Hepatocyte (in vitro differentiated cells): Measurements from ENCODE around the gene ARAP3. TPM values are rescaled to one million over a fixed set of nuclear protein-coding genes. Genes with fewer than 3 reads are reported as not detected.

ENCODE experiments used
- DNase-seq: peaks from one replicate; pipeline ENCODE4 v3.0.0-alpha.2; 2016; ENCODE audit warnings: low spot score
- H2AFZ ChIP-seq: fragments of 200-600 bp; sonication (generic); 2 replicates; pipeline ENCODE4 v1.6.0; 2016; ENCODE audit warnings: antibody characterized with exemption, mild to moderate bottlenecking
- H3K27ac ChIP-seq: fragments of 200-600 bp; sonication (generic); 2 replicates; pipeline ENCODE4 v1.5.1; 2016; ENCODE audit warnings: mild to moderate bottlenecking
- H3K27me3 ChIP-seq: fragments of 200-600 bp; sonication (generic); 2 replicates; pipeline ENCODE4 v1.6.1; 2016
- H3K36me3 ChIP-seq: fragments of 200-600 bp; sonication (generic); replicated peaks from 2 replicates; pipeline ENCODE4 v1.5.1; 2016; ENCODE audit warnings: low read depth; ENCODE audit not compliant: insufficient read depth
- H3K4me1 ChIP-seq: fragments of 200-600 bp; sonication (generic); 2 replicates; pipeline ENCODE4 v1.5.1; 2016; ENCODE audit warnings: mild to moderate bottlenecking, moderate library complexity; ENCODE audit not compliant: insufficient read depth
- H3K4me2 ChIP-seq: fragments of 200-600 bp; sonication (generic); 2 replicates; pipeline ENCODE4 v1.6.0; 2016
- H3K4me3 ChIP-seq: fragments of 200-600 bp; sonication (generic); 2 replicates; pipeline ENCODE4 v1.5.1; 2016; ENCODE audit warnings: mild to moderate bottlenecking
- H3K79me2 ChIP-seq: fragments of 200-600 bp; sonication (generic); 2 replicates; pipeline ENCODE4 v1.6.0; 2017; ENCODE audit warnings: mild to moderate bottlenecking
- H3K9me2 ChIP-seq: fragments of 200-600 bp; sonication (generic); replicated peaks from 2 replicates; pipeline ENCODE4 v1.6.0; 2017; ENCODE audit warnings: mild to moderate bottlenecking; ENCODE audit not compliant: insufficient read depth
- H3K9me3 ChIP-seq: fragments of 200-600 bp; sonication (generic); 2 replicates; pipeline ENCODE4 v1.5.1; 2016; ENCODE audit warnings: low read depth, mild to moderate bottlenecking
- H4K20me1 ChIP-seq: fragments of 200-600 bp; sonication (generic); 2 replicates; pipeline ENCODE4 v1.6.0; 2016; ENCODE audit warnings: mild to moderate bottlenecking; ENCODE audit not compliant: insufficient read depth, poor library complexity, severe bottlenecking
- EZH2 ChIP-seq: fragments of 200-600 bp; sonication (generic); IDR thresholded peaks from 2 replicates; pipeline ENCODE4 v1.6.1; 2016; ENCODE audit warnings: antibody characterized with exemption, mild to moderate bottlenecking, borderline replicate concordance
- EZH2phosphoT487 ChIP-seq: fragments of 200-600 bp; sonication (generic); IDR thresholded peaks from one replicate; pipeline ENCODE4 v1.6.1; 2018; ENCODE audit warnings: antibody characterized with exemption, mild to moderate bottlenecking, low read depth, moderate library complexity; ENCODE audit not compliant: unreplicated experiment, severe bottlenecking
- WGBS: methylation state at CpG from one replicate; pipeline ENCODE4 v1.1.6; 2016; ENCODE audit warnings: low lambda C conversion rate; ENCODE audit errors: missing lambda C conversion rate; 5-methylcytosine and 5-hydroxymethylcytosine counted together
- polyA plus RNA-seq: library from polyadenylated mRNA; unstranded; fragments of >200 nt; fragmentation: Nextera tagmentation; extraction: Ambion mirVana; gene quantifications from 2 replicates; pipeline ENCODE4 v1.2.1, GENCODE V29; 2016
- total RNA-seq: library from RNA; depleted of rRNA; stranded (reverse); fragments of >200 nt; gene quantifications from 2 replicates; pipeline ENCODE4 v1.2.3, GENCODE V29; 2014
- TF ChIP-seq, protein P1 (sequence below): fragments of 200-600 bp; sonication (generic); IDR thresholded peaks from 2 replicates; pipeline ENCODE4 v1.5.1; 2016; ENCODE audit warnings: antibody characterized with exemption, mild to moderate bottlenecking; ENCODE audit not compliant: poor library complexity

The ARAP3 gene
- total and polyA plus RNA-seq, 2 experiments from 2014 or later, result 5.1 to 8.6 TPM

DNA sequence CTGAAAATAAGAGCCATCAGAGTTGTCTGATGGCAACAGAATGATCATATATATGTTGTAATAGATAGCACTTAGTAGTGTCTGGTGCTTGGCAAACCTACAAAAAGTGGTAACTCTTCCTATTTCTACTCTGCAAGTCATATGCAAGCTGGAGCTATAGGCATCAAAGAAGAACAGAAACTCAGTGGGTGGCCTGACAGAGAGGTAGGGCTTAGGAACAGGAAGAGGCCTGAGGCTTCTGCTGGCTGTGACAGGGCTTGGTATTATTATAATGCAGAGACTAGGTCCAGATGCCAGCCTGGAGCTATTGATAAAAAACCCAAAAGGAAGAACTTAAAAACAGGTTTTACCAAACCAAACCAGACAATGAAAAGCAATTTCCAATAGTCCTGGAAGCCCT lies 58.8 kb downstream of the ARAP3 start:
- no peak overlapping the region for H3K27ac ChIP-seq
- TF ChIP-seq EZH2phosphoT487 (no peak), EZH2 (no peak)
- TF ChIP-seq, protein P1, sequence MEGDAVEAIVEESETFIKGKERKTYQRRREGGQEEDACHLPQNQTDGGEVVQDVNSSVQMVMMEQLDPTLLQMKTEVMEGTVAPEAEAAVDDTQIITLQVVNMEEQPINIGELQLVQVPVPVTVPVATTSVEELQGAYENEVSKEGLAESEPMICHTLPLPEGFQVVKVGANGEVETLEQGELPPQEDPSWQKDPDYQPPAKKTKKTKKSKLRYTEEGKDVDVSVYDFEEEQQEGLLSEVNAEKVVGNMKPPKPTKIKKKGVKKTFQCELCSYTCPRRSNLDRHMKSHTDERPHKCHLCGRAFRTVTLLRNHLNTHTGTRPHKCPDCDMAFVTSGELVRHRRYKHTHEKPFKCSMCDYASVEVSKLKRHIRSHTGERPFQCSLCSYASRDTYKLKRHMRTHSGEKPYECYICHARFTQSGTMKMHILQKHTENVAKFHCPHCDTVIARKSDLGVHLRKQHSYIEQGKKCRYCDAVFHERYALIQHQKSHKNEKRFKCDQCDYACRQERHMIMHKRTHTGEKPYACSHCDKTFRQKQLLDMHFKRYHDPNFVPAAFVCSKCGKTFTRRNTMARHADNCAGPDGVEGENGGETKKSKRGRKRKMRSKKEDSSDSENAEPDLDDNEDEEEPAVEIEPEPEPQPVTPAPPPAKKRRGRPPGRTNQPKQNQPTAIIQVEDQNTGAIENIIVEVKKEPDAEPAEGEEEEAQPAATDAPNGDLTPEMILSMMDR, result no peak
- DNase-seq, result no peak
- no peaks in the 10 kb centered on the region for H3K9me2 ChIP-seq
- no peaks in the 10 kb centered on the region for H4K20me1 ChIP-seq
- no peak overlapping the region for H3K4me2 ChIP-seq
- H3K36me3 ChIP-seq, result no peaks in the 10 kb centered on the region
- no peaks in the 10 kb centered on the region for H3K4me1 ChIP-seq
- no peaks in the 10 kb centered on the region for H3K9me3 ChIP-seq
- H2AFZ ChIP-seq, result no peak overlapping the region
- no peaks in the 10 kb centered on the region for H3K79me2 ChIP-seq
- H3K4me3 ChIP-seq, result no peak overlapping the region
- no peaks in the 10 kb centered on the region for H3K27me3 ChIP-seq

DNA sequence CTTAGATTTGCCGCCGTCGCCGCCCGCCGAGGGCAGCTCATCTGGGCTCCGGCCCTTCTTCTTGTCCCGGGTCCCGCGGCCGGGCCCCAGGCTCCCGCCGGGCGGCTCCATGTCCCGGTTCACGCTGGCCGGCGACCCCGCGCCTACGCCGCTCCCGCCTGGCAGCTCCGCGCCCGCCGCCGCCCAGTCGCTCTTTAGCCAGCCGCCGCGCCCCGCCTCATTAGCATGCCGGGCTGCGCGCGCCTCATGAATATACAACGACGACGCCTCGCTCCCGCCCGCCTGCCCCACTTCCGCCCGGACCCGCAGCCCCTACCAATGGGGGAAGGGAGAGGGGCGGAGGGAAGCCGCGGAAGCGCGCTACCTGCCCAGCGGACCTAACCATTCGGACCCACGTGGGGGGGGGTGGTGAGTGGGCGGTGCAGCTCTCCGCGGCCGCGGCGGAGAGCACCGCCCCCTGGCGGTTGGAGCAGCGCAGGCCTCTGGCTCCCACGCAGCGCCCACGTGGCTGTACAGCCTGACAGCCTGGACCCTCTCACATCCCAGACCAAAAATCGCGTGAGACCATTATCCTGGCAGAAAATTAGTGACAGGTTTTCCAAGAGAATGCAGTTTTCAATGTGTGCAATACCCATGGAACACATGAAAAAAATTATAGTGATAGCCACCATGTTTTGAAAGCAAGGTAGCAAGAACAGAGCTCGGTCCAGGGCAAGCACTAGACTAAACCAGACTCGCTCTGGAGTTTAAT lies 63.1 kb downstream of the ARAP3 start, which contains the start of gene DIAPH1:
Gene DIAPH1 (minus strand): TSS at position 197 of the 751 bp plus-strand sequence. CDS start 86 bp downstream, at position 111.
- DNase-seq, result peak; percentile 100
- no peaks in the 10 kb centered on the region for H3K36me3 ChIP-seq
- H3K9me2 ChIP-seq, result no peaks in the 10 kb centered on the region
- peak within 1 kb of the TSS; percentile 65 for H3K4me3 ChIP-seq
- TF ChIP-seq EZH2, result no peak
- TF ChIP-seq, protein P1, result peak; percentile 99
- peak within 1 kb of the TSS; percentile 96 for H3K27ac ChIP-seq
- no peaks in the 10 kb centered on the region for H3K9me3 ChIP-seq
- H3K4me1 ChIP-seq, result peaks cover 12% of the 10 kb centered on the region
- H2AFZ ChIP-seq, result peak within 1 kb of the TSS; percentile 49
- no peaks in the 10 kb centered on the region for H3K27me3 ChIP-seq
- H4K20me1 ChIP-seq, result peaks cover 3% of the 10 kb centered on the region
- peaks cover 34% of the 10 kb centered on the region for H3K79me2 ChIP-seq
- WGBS, result 10% methylated on average over 20 of the region's 70 CpGs
- peak within 1 kb of the TSS; percentile 78 for H3K4me2 ChIP-seq

DNA sequence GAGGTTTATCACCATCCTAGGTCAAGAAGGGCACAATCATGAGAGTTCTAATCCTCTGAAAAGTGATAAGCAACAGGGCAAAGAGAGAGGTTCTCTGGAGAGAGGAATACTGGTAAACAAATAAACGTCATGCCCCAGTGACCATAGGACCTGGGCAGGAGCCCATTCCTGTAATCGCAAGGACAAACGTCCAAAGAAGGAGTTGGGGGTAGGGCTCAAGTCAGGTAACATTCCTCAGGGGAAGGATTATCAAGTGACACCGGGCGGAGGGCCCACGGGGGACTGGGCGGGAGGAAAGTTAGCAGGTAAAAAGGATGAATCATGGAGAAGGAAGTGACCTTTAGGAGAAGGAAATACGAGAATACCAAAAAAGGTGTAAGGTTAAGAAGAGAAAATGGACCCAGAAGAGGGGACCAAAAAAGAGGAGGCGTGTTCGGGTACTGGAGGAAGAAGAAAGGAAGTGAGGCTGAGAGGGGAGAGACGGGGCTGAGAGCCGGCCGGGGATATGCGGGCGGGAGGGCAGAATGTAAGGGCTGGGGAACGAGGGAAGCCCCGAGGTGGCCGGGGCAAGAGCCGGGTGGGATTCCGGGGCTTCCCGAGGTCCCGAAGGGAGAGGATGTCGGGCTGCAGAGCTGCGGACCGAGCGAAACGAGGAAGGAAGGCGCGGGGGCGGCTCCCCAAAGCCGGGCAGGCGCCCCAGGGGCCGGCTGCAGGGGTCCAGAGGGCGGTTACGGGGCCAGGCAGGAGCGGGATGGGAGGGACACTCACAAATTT lies 63.8 kb downstream of the ARAP3 start:
- H3K4me1 ChIP-seq, result peaks cover 12% of the 10 kb centered on the region
- H3K9me3 ChIP-seq, result no peaks in the 10 kb centered on the region
- H3K79me2 ChIP-seq, result peaks cover 42% of the 10 kb centered on the region
- H3K4me2 ChIP-seq, result peak overlapping the region; percentile 78
- peak; percentile 81 for DNase-seq
- peaks cover 10% of the 10 kb centered on the region for H4K20me1 ChIP-seq
- no peaks in the 10 kb centered on the region for H3K9me2 ChIP-seq
- peak overlapping the region; percentile 49 for H2AFZ ChIP-seq
- TF ChIP-seq, protein P1, result no peak
- TF ChIP-seq EZH2phosphoT487, result no peak
- no peak for TF ChIP-seq EZH2
- H3K36me3 ChIP-seq, result no peaks in the 10 kb centered on the region
- H3K27ac ChIP-seq, result peak overlapping the region; percentile 96
- WGBS, result under 1% methylated on average over 20 of the region's 36 CpGs
- H3K27me3 ChIP-seq, result no peaks in the 10 kb centered on the region
- peak overlapping the region; percentile 65 for H3K4me3 ChIP-seq
